ENCODE data around the gene SYNPR.
"Not testable (repeated sequence)": the region's sequence is repeated elsewhere in the genome, so short reads cannot be mapped to it uniquely, and the experiment has no call there.

SYNPR gene

GRCh38 chr3:63624941-63625560 is 346.9 kb downstream of the SYNPR start:
- DNase-seq (ENCODE audit: low spot score) = peak; percentile 66

DNA sequence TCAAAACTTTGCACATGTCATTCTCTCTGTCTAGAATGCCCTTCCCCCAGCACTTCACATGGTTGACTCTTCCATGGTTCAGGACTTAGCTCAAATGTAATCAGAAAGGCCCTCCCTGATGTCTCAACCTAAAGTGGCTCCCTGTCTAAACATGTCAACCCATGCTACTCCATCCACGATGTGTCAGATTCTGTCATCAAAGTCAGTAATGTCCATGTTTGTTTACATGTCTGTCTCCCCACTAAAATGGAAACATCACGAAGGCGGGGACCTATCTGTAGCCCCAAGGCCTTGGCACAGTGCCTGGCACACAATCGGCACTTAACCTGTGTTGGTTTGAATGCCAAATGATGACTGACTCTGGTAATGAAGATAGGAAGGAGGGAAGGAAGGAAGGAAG is 353.6 kb downstream of the SYNPR start:
- no peak for DNase-seq (ENCODE audit: low spot score)

DNA sequence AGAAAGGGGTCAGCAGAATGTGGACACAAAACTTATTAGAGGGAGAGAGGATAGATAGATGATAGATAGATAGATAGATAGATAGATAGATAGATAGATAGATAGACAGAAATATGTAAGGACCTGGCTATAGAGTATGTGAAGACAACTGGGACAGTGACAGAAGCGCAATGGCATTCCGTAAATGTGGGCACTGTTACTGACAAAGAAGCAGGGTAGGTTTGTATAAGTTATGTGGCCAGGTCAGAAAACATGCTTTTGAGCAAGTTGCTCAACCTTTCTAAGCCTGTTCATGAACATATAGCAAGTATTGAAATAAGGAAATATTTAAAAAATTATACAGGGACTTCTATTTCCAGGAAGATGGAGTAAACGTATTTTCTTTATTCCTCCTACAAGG is 357.1 kb downstream of the SYNPR start:
- DNase-seq (ENCODE audit: low spot score) = no peak

DNA sequence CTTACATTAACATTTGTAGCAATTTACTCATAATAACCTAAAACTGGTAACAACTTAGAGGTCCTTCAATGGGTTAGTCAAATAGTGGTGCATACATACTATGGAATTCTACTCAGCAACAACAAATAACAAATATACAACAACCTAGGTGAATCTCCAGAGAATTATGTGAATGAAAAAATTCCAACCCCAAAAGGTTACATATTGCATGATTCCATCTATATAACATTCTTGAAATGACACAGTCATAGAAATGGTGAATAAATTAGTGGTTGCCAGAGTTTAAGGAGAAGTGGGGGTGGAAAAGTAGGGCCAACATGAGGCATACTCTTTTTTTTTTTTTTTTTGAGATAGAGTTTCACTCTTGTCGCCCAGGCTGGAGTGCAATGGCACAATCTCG is 361.7 kb downstream of the SYNPR start:
- DNase-seq (ENCODE audit: low spot score) = no peak

DNA sequence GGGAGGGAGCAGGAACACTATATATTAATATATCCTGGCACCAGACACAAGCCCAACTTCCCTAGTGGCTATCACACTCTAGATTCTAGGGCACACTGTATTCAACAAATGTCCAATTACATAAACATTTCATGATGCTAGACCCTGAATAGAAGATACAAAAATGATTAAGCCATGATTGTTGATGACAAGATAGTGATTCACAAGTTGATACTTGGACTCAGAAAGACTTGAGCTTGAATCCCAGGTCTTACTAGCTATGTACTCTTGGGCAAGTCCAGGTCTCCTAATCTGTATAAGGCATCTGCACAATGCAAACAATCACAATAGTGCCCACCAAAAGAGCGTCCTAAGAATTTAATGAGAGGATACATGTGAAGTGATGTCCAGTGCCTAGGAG is 364.4 kb downstream of the SYNPR start:
- no peak for DNase-seq (ENCODE audit: low spot score)

- no peak for DNase-seq (ENCODE audit: low spot score)
Measured at GRCh38 chr3:63644212-63644797, 366.2 kb downstream of the SYNPR start.

GRCh38 chr3:63644928-63645781 is 367.0 kb downstream of the SYNPR start:
- DNase-seq (ENCODE audit: low spot score) = not testable (repeated sequence)

DNA sequence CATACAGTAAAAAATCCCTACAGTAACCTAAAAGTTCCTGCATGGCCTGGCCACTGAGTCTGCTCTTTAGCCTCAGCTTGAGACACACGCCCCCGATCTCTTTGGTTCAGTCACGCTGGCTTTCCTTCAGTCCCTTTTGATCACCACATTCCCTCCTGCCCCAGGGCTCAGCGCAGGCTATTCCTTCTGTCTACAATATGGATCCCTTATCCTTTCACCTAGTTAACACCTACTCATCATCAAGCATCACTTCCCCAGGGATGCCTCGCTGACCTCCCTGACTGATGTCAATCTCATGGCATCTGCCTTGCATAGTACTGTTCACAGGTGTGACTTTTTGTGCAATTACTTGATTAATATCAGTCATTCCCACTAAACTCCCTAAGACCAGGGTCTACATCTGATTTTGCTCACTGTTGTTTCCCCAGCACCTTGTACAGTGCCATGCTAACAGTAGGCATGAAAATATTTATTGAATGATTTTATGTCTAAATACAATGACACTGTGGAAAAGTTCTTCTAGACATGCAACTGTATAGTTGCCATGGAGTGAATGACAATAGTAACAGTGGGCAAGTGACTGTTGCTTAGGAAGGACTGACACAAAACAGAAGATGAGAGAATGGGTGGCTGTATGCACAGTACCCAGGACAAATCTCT is 374.1 kb downstream of the SYNPR start, which contains the start of gene SNTN:
TSS of gene SNTN (plus strand) at position 610 of the 660 bp plus-strand sequence. CDS start at position 623, 13 bp downstream.
- DNase-seq (ENCODE audit: low spot score) = no peak

GRCh38 chr3:63654211-63654610 is 376.1 kb downstream of the SYNPR start:
- no peak for DNase-seq (ENCODE audit: low spot score)

DNA sequence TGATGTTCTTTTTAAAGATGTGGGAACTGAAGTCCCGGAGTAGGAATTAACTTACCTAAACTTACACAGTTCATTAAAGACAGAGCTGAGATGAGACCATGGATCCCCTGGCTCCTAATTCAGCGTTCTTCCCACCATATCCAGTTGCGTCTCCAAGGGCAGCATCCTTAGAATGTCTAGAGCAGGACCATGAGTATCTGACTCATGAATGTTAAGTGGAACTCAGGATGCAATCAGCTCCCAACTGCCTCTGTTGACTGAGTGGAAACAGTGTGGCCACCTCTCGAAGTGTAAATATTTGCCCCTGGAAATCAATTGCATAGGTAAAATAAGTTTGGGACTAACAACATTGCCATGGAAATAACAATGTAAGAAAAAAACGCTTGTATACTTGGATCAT is 376.8 kb downstream of the SYNPR start:
- no peak for DNase-seq (ENCODE audit: low spot score)

GRCh38 chr3:63655519-63655918 is 377.4 kb downstream of the SYNPR start:
- peak; percentile 25 for DNase-seq (ENCODE audit: low spot score)

DNA sequence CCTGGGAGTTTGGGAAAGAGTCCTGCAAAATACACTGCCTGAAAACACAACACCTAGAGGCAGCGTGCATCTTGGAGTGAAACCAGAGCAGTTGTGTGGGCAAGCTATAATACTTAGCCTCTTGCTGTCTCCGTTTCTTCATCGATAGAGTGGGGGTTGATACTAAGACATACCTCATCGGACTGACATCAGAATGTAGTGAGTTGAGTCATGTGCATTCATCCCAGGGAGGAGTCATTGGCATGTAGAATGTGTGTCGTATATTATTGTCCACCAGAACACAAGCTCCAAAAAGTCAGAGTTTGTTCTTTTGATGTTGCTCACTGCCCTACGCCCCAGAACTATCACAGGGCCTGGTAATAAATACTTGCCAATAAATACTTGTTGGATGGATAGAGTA is 378.7 kb downstream of the SYNPR start:
- DNase-seq (ENCODE audit: low spot score) = peak; percentile 5

DNA sequence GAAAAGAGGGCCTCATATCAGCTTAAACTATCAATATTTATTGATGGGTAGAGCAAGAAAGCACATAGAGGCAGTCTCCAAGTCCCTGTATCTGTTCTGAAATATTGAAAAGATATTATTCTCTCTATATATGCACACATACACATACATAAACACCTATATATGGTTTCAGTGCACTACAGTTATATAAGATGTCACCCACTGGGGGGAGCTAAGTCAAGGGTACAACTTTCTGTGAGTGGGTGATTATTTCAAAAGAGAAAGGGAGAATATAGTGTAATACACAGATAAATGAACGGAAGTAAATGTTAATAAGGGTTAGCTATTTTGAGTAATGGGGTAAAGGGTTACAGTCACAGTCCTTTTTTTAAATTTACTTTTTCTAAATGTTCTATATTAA is 383.1 kb downstream of the SYNPR start:
- no peak for DNase-seq (ENCODE audit: low spot score)

DNA sequence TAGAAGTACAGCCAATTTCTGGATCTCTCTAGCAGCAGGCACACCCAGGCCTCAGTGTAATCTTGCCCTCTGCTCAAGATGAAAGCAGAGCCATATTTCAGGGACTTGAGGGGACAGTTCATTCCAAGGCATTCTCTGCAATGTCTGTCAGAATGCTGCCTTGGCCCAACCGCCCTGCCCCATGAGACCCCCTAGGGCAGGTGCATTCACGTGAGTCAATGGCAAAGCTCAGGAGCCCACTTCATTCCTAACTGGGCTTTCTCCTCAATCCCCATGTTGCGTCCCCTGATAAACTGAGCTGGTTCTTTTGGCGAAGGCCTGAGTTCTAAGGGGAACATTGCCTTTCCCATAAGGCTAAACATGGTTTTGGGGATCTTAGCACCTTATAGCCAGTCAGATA is 383.9 kb downstream of the SYNPR start:
- DNase-seq (ENCODE audit: low spot score) = no peak

GRCh38 chr3:63662500-63662899 is 384.4 kb downstream of the SYNPR start:
- peak; percentile 12 for DNase-seq (ENCODE audit: low spot score)

Measured in AG08396 (cell line).